Measurements from ENCODE around the gene EPHB2. TPM values are rescaled to one million over a fixed set of nuclear protein-coding genes. Genes with fewer than 3 reads are reported as not detected.

The EPHB2 gene
- total RNA-seq, 1 donor from 2014 or later: 130 TPM

DNA sequence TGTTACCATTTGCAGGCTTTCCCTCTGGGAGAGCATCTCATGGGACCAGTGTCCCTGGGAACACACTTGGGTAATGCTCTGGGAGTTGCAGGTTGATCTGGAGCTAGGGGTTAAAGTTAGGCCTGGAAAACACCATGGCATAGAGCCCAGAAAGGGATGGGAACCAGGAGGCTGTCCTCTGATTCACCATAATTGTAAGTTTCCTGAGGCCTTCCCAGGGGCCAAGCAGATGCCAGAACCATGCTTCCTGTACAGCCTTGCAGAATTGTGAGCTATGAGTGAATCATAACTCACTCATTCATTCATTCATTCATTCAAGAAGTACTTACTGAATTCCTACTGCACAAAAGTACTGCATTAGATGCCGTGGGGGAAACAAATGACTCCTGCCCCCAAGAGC lies 212.0 kb downstream of the EPHB2 start:
- H3K27me3 Mint-ChIP-seq (ENCODE audit: low read depth): peaks cover 5% of the 10 kb centered on the region
- TF ChIP-seq, protein P1, sequence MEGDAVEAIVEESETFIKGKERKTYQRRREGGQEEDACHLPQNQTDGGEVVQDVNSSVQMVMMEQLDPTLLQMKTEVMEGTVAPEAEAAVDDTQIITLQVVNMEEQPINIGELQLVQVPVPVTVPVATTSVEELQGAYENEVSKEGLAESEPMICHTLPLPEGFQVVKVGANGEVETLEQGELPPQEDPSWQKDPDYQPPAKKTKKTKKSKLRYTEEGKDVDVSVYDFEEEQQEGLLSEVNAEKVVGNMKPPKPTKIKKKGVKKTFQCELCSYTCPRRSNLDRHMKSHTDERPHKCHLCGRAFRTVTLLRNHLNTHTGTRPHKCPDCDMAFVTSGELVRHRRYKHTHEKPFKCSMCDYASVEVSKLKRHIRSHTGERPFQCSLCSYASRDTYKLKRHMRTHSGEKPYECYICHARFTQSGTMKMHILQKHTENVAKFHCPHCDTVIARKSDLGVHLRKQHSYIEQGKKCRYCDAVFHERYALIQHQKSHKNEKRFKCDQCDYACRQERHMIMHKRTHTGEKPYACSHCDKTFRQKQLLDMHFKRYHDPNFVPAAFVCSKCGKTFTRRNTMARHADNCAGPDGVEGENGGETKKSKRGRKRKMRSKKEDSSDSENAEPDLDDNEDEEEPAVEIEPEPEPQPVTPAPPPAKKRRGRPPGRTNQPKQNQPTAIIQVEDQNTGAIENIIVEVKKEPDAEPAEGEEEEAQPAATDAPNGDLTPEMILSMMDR (IDR thresholded peaks at IDR 0.05; ENCODE audit: unreplicated experiment): no peak
- no peaks in the 10 kb centered on the region for H3K36me3 Mint-ChIP-seq
- DNase-seq (ENCODE audit: low spot score in 2 of 2, unreplicated experiment in 2 of 2): no peak
- H3K4me1 Mint-ChIP-seq: peaks cover 10% of the 10 kb centered on the region
- peaks cover 4% of the 10 kb centered on the region for H3K9me3 Mint-ChIP-seq
- no peak overlapping the region for H3K4me3 Mint-ChIP-seq
- H3K27ac Mint-ChIP-seq: no peak overlapping the region

DNA sequence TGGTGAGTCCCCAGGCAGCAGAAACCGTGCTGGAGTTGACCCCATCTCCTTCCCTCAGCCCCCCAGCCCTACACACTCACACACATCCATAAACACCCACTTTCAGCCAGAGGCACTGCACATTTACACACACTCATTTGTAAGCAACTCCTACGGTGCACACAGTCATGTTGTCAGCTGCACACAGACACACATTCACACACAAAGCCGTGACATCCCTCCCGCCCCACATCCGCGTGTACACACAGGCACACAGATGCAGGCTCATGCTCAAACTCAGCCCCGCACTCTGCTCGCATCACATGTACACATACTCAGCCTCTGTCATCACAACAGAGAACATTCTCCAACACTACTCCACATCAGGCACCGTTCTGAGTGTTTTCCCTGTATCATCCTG lies 214.5 kb downstream of the EPHB2 start:
- no peak overlapping the region for H3K4me3 Mint-ChIP-seq
- H3K4me1 Mint-ChIP-seq: peaks cover 6% of the 10 kb centered on the region
- peaks cover 11% of the 10 kb centered on the region for H3K27me3 Mint-ChIP-seq (ENCODE audit: low read depth)
- DNase-seq (ENCODE audit: low spot score in 2 of 2, unreplicated experiment in 2 of 2): no peak
- TF ChIP-seq, protein P1 (IDR thresholded peaks at IDR 0.05; ENCODE audit: unreplicated experiment): no peak
- peaks cover 4% of the 10 kb centered on the region for H3K9me3 Mint-ChIP-seq
- H3K27ac Mint-ChIP-seq: no peak overlapping the region
- H3K36me3 Mint-ChIP-seq: no peaks in the 10 kb centered on the region

GRCh38 chr1:22930240-22930912 lies 219.7 kb downstream of the EPHB2 start:
- no peaks in the 10 kb centered on the region for H3K36me3 Mint-ChIP-seq
- H3K4me3 Mint-ChIP-seq: no peak overlapping the region
- peak in 1 of 2 experiments; percentile 56 for DNase-seq (ENCODE audit: low spot score in 2 of 2, unreplicated experiment in 2 of 2)
- TF ChIP-seq, protein P1 (IDR thresholded peaks at IDR 0.05; ENCODE audit: unreplicated experiment): peak; percentile 61
- peaks cover 11% of the 10 kb centered on the region for H3K27me3 Mint-ChIP-seq (ENCODE audit: low read depth)
- peaks cover 6% of the 10 kb centered on the region for H3K9me3 Mint-ChIP-seq
- H3K27ac Mint-ChIP-seq: no peak overlapping the region
- H3K4me1 Mint-ChIP-seq: peaks cover 4% of the 10 kb centered on the region

- peaks cover 2% of the 10 kb centered on the region for H3K36me3 Mint-ChIP-seq
- no peak overlapping the region for H3K4me3 Mint-ChIP-seq
- no peak overlapping the region for H3K27ac Mint-ChIP-seq
- H3K27me3 Mint-ChIP-seq (ENCODE audit: low read depth): peaks cover 6% of the 10 kb centered on the region
- H3K9me3 Mint-ChIP-seq: peaks cover 13% of the 10 kb centered on the region
- peaks cover 4% of the 10 kb centered on the region for H3K4me1 Mint-ChIP-seq
- DNase-seq (ENCODE audit: low spot score in 2 of 2, unreplicated experiment in 2 of 2): no peak
- TF ChIP-seq, protein P1 (IDR thresholded peaks at IDR 0.05; ENCODE audit: unreplicated experiment): no peak
Measured at GRCh38 chr1:22932803-22933470, 222.3 kb downstream of the EPHB2 start.

DNA sequence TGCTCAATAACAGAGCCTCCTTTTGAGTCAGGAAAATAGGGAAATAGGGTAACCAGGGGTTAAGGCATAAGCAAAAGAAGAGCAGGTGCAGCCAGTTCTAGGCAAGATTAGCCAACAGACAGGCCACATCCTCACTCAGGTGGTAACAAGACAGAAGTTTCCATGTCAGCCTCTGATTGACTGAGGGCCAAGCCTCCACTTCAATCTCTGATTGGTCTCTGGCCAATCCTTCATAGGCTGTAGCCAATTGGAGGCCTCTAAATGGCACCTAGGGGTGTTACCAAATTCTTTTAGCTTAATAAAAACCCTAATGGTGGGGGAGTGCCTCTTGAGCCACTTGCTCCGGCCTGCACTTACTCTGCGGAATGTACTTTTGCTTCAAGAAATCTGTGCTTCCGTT lies 224.8 kb downstream of the EPHB2 start:
- peaks cover 2% of the 10 kb centered on the region for H3K36me3 Mint-ChIP-seq
- no peak overlapping the region for H3K27ac Mint-ChIP-seq
- TF ChIP-seq, protein P1 (IDR thresholded peaks at IDR 0.05; ENCODE audit: unreplicated experiment): no peak
- peaks cover 4% of the 10 kb centered on the region for H3K4me1 Mint-ChIP-seq
- H3K27me3 Mint-ChIP-seq (ENCODE audit: low read depth): no peaks in the 10 kb centered on the region
- no peak for DNase-seq (ENCODE audit: low spot score in 2 of 2, unreplicated experiment in 2 of 2)
- H3K4me3 Mint-ChIP-seq: no peak overlapping the region
- H3K9me3 Mint-ChIP-seq: peaks cover 20% of the 10 kb centered on the region
